GM18951 (cell line): Measurements from ENCODE around the gene PGM2L1.

ENCODE experiments used
- POLR2A ChIP-seq: IDR thresholded peaks from 4 replicates; pipeline ENCODE4 v1.6.1; 2011; ENCODE audit warnings: mild to moderate bottlenecking; ENCODE audit not compliant: insufficient read length, insufficient read depth; ENCODE audit errors: extremely low read depth
- in situ Hi-C: fragments of 300-500 bp; cut with MboI; formaldehyde crosslinking; loops from one replicate; pipeline ENCODE4 v1.12.0; 2022; ENCODE audit warnings: low sequenced_read_pairs, mixed read lengths, inconsistent platforms; ENCODE audit not compliant: unreplicated experiment

The PGM2L1 gene

GRCh38 chr11:74282914-74283371, 115.3 kb downstream of the PGM2L1 start:
- no peak for TF ChIP-seq POLR2A
- in situ Hi-C loops = no loop called here

- no peak for TF ChIP-seq POLR2A
- in situ Hi-C loops = no loop called here
These were observed 115.8 kb downstream of the PGM2L1 start for GRCh38 chr11:74282421-74282820.

GRCh38 chr11:74280494-74280893, 117.7 kb downstream of the PGM2L1 start:
- in situ Hi-C loops = no loop called here
- no peak for TF ChIP-seq POLR2A
